ENCODE data around the gene CDYL2.
"Not testable (repeated sequence)": the region's sequence is repeated elsewhere in the genome, so short reads cannot be mapped to it uniquely, and the experiment has no call there.

The CDYL2 gene

DNA sequence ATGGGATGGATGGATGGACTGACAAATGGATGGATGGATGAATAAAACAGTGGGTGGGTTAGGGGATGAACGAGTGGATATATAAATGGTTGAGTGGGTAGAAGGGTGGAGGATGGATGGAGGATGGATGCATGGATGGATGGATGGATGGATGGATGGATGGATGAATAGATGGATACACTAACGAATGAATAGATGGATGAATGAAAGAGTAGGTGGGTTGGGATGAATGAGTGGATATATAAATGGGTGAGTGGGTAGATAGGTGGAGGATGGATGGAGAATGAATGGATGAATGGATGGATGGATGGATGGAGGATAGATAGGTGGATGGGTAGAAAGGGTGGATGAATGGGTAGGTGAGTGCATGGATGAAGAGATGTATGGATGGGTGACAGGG, 62.1 kb downstream of the CDYL2 start:
- DNase-seq: no peak

- DNase-seq: no peak
Observed at GRCh38 chr16:80741724-80742123, 62.7 kb downstream of the CDYL2 start.

GRCh38 chr16:80739523-80739922, 64.9 kb downstream of the CDYL2 start:
- no peak for DNase-seq

- no peak for DNase-seq
Observed at GRCh38 chr16:80738521-80738920, 65.9 kb downstream of the CDYL2 start.

DNA sequence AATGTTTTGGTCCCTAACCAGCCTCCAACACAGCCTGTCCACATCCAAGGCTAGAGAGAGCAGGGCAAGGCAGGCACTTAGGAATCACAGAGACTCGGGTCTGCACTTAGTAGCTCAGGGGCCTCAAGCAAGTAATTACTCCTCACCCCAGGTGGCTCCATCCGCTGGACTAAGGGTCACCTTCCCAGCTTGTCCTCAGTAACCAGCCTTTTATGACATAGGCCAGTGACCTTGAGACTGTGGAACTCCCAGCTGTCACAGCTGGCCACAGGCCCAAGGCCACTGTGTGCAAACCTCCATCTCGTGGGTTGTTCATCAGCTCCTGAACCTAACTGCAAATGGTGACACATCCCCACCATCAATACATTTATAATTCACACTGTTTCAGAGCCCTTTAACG, 68.6 kb downstream of the CDYL2 start:
- no peak for DNase-seq

- DNase-seq: no peak
Observed at GRCh38 chr16:80733407-80733806, 71.0 kb downstream of the CDYL2 start.

- no peak for DNase-seq
Observed at GRCh38 chr16:80731915-80732314, 72.5 kb downstream of the CDYL2 start.

DNA sequence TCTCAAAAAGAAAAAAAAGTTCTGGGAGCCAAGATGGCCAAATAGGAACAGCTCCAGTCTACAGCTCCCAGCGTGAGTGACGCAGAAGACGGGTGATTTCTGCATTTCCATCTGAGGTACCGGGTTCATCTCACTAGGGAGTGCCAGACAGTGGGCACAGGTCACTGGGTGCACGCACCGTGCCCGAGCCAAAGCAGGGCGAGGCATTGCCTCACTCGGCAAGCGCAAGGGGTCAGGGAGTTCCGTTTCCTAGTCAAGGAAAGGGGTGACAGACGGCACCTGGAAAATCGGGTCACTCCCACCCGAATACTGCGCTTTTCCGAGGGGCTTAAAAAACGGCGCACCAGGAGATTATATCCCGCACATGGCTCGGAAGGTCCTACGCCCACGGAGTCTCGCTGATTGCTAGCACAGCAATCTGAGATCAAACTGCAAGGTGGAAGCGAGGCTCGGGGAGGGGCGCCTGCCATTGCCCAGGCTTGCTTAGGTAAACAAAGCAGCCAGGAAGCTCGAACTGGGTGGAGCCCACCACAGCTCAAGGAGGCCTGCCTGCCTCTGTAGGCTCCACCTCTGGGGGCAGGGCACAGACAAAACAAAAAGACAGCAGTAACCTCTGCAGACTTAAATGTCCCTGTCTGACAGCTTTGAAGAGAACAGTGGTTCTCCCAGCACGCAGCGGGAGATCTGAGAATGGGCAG, 77.2 kb downstream of the CDYL2 start:
- DNase-seq: not testable (repeated sequence)

GRCh38 chr16:80725566-80726162, 78.7 kb downstream of the CDYL2 start:
- no peak for DNase-seq

GRCh38 chr16:80723981-80724380, 80.4 kb downstream of the CDYL2 start:
- no peak for DNase-seq

- DNase-seq: no peak
Observed at GRCh38 chr16:80723091-80723490, 81.3 kb downstream of the CDYL2 start.

- DNase-seq: no peak
Observed at GRCh38 chr16:80720804-80721371, 83.5 kb downstream of the CDYL2 start.

DNA sequence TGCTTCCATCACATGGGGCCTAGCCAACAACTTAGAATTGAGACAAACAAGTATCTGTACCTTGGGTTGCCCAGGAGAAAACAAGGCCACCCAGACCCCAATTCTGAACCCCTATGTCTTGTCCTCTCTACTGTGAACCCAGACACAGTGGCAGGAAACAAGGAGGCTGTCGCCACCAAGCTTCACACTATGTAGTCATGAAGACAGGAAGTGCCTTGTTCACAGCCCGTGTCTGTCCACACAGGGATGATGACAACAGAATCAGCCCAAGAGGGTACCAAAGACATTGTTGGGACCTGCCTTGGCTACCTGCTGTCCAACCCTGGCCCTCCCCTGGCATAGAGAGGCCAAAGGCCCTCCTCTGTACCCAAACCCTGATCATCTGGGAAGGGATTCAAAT, 84.8 kb downstream of the CDYL2 start:
- no peak for DNase-seq

GRCh38 chr16:80718480-80719220, 85.7 kb downstream of the CDYL2 start:
- no peak for DNase-seq

GRCh38 chr16:80717611-80718010, 86.8 kb downstream of the CDYL2 start:
- no peak for DNase-seq

GRCh38 chr16:80716564-80717139, 87.7 kb downstream of the CDYL2 start:
- no peak for DNase-seq

DNA sequence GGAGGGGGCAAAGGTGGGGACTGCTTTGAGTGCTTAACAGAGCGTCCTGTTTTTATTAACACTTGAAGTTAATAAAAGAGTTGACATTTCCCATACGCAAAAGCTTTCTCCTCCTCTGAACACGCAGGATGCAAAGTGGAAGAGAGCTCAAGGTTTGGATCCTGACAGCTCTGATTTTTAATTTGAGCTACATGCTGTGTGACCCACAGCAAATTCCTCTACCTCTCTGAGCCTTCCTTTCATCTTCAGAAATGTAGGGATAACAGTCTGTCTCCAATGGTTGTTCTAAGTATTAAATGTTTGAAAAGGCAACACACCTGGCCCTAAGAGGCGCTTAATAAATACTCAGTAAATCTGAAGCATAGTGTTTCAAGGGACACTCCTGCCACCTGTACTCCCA, 93.0 kb downstream of the CDYL2 start:
- DNase-seq: no peak

DNA sequence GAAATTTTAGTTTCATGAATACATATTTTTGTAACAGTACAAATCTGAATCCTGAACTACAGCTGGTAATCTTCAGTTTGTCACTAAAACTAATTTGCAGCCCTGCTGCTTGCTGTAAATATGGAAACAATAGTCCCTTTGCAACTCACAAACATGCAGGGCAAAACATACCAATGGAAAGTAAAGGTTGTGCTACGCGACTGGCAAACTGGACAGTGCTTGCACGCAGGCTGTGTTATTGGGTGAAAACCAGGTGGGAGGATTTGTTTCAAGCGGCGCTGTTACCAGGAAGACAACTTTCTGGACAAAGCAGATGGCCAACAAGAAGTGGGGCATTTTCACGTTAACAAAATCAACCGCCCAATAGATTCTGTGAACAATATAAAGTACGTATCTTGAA, 93.5 kb downstream of the CDYL2 start:
- DNase-seq: no peak

- DNase-seq: no peak
Observed at GRCh38 chr16:80708823-80709222, 95.6 kb downstream of the CDYL2 start.

GRCh38 chr16:80707686-80708085, 96.7 kb downstream of the CDYL2 start:
- no peak for DNase-seq

DNA sequence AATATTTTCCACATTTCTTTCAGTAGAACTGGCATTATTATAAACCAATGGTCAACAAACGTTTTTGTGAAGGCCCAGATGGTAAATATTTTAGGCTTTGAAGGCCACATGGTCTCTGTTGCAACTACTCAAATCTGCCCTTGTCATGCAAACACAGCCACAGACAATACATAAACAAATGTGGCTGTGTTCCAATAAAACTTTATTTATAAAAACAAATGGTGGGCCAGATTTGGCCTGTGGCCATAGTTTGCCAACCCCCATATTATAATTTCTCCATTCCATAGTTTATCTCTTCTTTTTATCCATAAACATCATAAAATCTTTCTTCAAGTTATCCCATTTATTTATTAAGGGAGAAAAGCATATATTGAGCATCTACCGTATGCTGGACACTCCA, 98.8 kb downstream of the CDYL2 start:
- DNase-seq: no peak

- DNase-seq: no peak
Observed at GRCh38 chr16:80704751-80705505, 99.5 kb downstream of the CDYL2 start.

All from NCI-H446 treated with DMSO at 0.1 percent for 48 hours (cell line).